Activated naive CD4-positive, alpha-beta T cell treated with anti-CD3 and anti-CD28 coated beads, Interleukin-2, amount 50 U/mL, for 72 hours (primary cell): ENCODE measurements around the gene FMO4. TPM values are rescaled to one million over a fixed set of nuclear protein-coding genes. Genes with fewer than 3 reads are reported as not detected.
"Not testable (repeated sequence)": the region's sequence is repeated elsewhere in the genome, so short reads cannot be mapped to it uniquely, and the experiment has no call there.

Experiments
- ATAC-seq, 2 donors: fragments of 150-1000 bp; cut with Tn5 transposase; 2 replicates each; pipeline ENCODE4 v1.10.0; 2021; ENCODE audit warnings: mild to moderate bottlenecking in 2 of 2, moderate library complexity in 2 of 2
- DNase-seq, 2 donors: peaks; one replicate each; pipeline ENCODE4 v3.0.0; 2021 to 2022; ENCODE audit warnings: low spot score in 2 of 2
- H3K27ac Mint-ChIP-seq, 2 donors: one replicate each; pipeline ENCODE4 v1.8.0; 2022; ENCODE audit warnings: mild to moderate bottlenecking in 2 of 2, mixed read lengths in 2 of 2
- H3K36me3 Mint-ChIP-seq, 2 donors: one replicate each; pipeline ENCODE4 v1.8.0; 2022; ENCODE audit warnings: mixed read lengths in 2 of 2
- H3K9me3 Mint-ChIP-seq, 2 donors: one replicate each; pipeline ENCODE4 v1.8.0; 2022; ENCODE audit warnings: mixed read lengths in 2 of 2
- total RNA-seq, 2 donors: library from RNA; stranded (reverse); gene quantifications; one replicate each; pipeline ENCODE4 v1.2.3, GENCODE V29; 2022

Gene FMO4
- total RNA-seq, 2 donors from 2014 or later: 2.4 to 2.9 TPM

DNA sequence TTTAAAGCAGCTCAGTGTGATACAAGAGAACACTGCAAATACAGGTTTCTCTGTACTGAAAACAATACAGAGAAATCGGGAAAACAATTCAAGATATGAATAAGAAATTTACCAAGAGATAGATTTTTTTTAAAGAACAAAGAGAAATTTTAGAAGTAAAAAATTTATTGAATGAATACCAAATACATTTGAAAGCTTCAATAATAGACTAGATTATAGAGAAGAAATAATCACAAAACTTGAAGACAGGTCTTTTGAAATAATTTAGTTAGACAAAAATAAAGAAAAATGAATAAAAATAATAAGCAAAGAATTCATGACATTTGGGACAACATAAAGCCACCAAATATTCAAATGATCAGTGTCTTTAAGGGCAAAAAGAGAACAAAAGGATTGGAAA, 13.6 kb upstream of the FMO4 start:
- ATAC-seq (no peak), DNase-seq (no peak)
- Mint-ChIP-seq H3K36me3 (peaks cover 8 to 13% of the 10 kb centered on the region in 2 donors), H3K27ac (no peak overlapping the region), H3K9me3 (peaks cover 12 to 15% of the 10 kb centered on the region in 2 donors)

DNA sequence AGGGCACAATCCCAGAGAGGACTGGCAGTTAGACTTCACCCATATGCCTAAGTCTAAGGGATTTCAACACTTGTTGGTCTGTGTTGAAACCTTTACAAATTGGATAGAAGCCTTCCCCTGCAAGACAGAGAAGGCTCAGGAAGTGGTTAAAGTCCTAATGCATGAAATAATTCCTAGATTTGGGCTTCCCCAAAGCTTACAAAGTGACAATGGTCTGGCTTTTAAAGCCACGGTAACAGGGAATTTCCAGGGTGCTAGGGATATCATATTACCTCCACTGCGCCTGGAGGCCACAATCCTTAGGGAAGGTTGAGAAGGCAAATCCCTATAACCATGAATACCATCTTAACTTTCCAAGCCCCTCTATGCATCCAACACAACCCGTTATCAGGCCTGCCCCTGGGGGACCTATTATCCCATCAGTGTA, 3.3 kb upstream of the FMO4 start:
- DNase-seq (no peak), ATAC-seq (no peak)
- H3K27ac Mint-ChIP-seq: no peak overlapping the region
- H3K36me3 Mint-ChIP-seq: no peaks in the 10 kb centered on the region
- no peaks in the 10 kb centered on the region for H3K9me3 Mint-ChIP-seq

GRCh38 chr1:171311771-171312558, 2.0 kb upstream of the FMO4 start:
- ATAC-seq: no peak
- Mint-ChIP-seq H3K27ac (no peak overlapping the region), H3K36me3 (no peaks in the 10 kb centered on the region), H3K9me3 (no peaks in the 10 kb centered on the region)
- no peak for DNase-seq

- Mint-ChIP-seq H3K9me3 (no peaks in the 10 kb centered on the region), H3K27ac (peak overlapping the region in 1 of 2 donors; percentile 89), H3K36me3 (no peaks in the 10 kb centered on the region)
- DNase-seq: no peak
- peak in 1 of 2 donors; percentile 11 for ATAC-seq
Measured at GRCh38 chr1:171313319-171313834, 606 bp upstream of the FMO4 start.

DNA sequence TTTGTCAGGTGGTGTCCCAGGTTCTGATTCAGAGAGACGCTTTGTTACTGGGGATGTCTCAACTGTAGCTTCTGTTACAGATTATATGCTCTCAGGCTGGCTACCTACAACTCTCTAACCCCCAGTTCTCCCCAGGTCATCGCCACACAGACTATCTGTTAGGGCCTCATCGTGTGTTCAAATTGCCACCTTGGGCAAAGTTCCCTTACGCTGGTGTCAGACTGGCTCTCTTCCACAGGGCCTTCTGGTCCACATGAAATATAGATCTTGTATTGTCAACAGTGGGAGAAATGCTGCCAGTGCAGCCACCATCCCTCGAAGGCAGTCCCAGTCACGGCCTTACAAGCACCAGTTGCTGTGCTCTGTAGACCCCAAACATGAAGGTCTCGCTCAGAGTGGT, 15.3 kb downstream of the FMO4 start:
- Mint-ChIP-seq H3K9me3 (no peaks in the 10 kb centered on the region), H3K27ac (no peak overlapping the region), H3K36me3 (peaks cover 0 to 9% of the 10 kb centered on the region in 2 donors)
- DNase-seq (no peak), ATAC-seq (no peak)

DNA sequence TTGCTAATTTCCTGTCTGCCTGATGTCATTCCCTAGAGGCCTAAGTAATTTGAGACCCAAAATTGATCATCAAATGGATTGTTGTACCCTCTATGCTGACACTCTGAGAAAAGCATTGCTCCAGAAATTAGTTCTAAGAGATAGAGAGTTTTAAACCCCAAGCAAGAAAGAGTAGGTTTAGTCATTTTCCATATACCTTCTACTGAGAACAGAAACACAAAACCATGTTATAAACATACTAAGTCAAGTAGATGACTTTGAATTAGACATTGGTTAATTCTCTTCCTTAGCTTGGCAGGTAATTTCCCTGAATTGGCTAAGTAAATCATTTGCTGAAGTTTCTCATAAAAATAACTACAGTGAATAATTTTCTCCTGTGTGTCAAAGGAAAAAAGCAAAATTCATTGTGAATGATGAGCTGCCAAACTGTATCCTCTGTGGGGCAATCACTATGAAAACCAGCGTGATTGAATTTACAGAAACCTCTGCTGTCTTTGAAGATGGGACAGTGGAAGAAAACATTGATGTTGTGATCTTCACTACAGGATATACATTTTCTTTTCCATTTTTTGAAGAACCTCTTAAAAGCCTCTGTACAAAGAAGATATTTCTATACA, 20.1 kb downstream of the FMO4 start:
- Mint-ChIP-seq H3K36me3 (peaks cover 0 to 19% of the 10 kb centered on the region in 2 donors), H3K9me3 (no peaks in the 10 kb centered on the region), H3K27ac (peak overlapping the region in 1 of 2 donors; percentile 69)
- DNase-seq (no peak), ATAC-seq (peak in 1 of 2 donors; percentile 89)

GRCh38 chr1:171335964-171336363, 22.0 kb downstream of the FMO4 start:
- ATAC-seq (no peak), DNase-seq (no peak)
- Mint-ChIP-seq H3K36me3 (peaks cover 0 to 16% of the 10 kb centered on the region in 2 donors), H3K27ac (no peak overlapping the region), H3K9me3 (no peaks in the 10 kb centered on the region)

- not testable (repeated sequence) for DNase-seq, ATAC-seq, H3K27ac Mint-ChIP-seq
- Mint-ChIP-seq H3K36me3 (peaks cover 5 to 25% of the 10 kb centered on the region in 2 donors), H3K9me3 (peaks cover 0 to 11% of the 10 kb centered on the region in 2 donors)
Measured at GRCh38 chr1:171339345-171339744, 25.4 kb downstream of the FMO4 start.

DNA sequence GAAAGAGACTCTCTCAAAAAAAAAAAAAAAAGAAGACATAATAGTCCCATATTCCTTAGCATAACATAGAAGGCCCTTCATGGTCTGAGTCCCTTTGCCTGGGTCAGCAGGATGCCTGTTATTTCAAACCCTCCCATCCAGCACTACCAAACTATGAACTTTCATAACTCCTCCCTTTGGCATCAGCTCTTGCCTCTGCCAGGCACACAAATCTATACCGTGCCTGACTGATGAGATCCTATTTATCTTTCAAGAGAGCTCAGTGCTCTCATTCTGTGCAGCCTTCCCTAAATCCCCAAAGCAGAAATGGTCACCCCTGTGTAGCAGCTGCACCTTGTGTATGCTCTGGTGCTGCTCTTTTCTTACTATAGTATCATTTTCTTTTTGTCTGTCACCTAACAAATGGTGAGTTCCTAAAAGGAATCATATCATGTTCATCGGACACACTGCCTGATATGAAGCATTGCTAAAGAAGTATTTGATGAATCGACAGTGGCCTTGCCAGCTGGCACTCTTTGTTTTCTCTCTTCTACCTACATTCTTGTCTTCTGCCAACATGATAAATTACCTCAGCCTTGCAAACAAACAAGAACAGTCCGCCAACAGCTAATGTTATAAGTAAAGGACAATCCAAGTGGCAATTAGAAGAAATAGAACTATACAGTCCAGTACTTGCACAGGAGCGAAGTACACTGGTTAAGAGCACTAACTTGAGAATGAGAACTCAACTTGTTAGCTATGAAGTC, 29.9 kb downstream of the FMO4 start:
- H3K36me3 Mint-ChIP-seq: peaks cover 5 to 26% of the 10 kb centered on the region in 2 donors
- DNase-seq (no peak), ATAC-seq (no peak)
- peaks cover 8 to 11% of the 10 kb centered on the region in 2 donors for H3K9me3 Mint-ChIP-seq
- peak overlapping the region in 1 of 2 donors; percentile 52 for H3K27ac Mint-ChIP-seq

DNA sequence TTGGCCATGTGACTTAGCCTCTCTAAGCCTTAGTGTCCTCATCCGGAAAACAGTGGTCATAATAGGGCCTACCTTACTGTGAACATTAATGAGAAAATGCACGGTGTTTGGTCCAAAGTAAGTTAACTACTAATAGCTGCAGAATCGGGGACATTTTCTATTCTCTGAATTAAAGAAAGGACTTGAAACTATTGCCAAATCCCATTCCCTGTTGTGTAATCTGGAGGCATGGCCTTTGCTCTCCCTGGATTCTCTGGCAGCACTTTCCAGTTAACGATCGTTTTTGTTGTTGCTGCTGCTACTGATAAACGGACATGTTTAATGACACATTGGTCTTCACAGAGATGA, 30.5 kb downstream of the FMO4 start:
- H3K27ac Mint-ChIP-seq: no peak overlapping the region
- no peak for DNase-seq
- no peak for ATAC-seq
- peaks cover 5 to 21% of the 10 kb centered on the region in 2 donors for H3K36me3 Mint-ChIP-seq
- H3K9me3 Mint-ChIP-seq: peaks cover 8 to 11% of the 10 kb centered on the region in 2 donors

- Mint-ChIP-seq H3K9me3 (peaks cover 12 to 16% of the 10 kb centered on the region in 2 donors), H3K36me3 (peaks cover 5 to 20% of the 10 kb centered on the region in 2 donors), H3K27ac (no peak overlapping the region)
- DNase-seq: no peak
- no peak for ATAC-seq
Measured at GRCh38 chr1:171345536-171345935, 31.6 kb downstream of the FMO4 start.

DNA sequence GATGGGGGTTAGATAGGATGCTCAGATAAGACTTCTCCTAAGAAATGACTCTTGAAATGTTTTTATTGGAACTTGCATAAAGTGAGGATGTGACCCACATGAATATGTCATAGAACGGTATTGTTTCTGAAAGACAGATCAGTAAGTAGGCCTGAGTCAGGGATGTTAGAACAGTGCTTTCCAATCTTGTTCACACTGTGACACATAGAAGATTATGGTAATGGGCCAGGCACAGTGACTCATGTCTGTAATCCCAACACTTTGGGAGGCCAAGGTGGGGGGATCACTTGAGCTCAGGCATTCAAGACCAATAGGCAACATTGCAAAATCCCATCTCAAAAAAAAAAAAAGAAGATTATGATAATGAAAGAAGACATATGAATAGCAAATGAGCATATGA, 32.9 kb downstream of the FMO4 start:
- ATAC-seq (peak in 1 of 2 donors; percentile 39), DNase-seq (no peak)
- Mint-ChIP-seq H3K9me3 (peaks cover 12% of the 10 kb centered on the region in 2 donors), H3K27ac (no peak overlapping the region), H3K36me3 (peaks cover 5 to 11% of the 10 kb centered on the region in 2 donors)

GRCh38 chr1:171350594-171350993, 36.6 kb downstream of the FMO4 start:
- peaks cover 5 to 7% of the 10 kb centered on the region in 2 donors for H3K9me3 Mint-ChIP-seq
- DNase-seq (no peak), ATAC-seq (no peak)
- H3K36me3 Mint-ChIP-seq: peaks cover 0 to 6% of the 10 kb centered on the region in 2 donors
- H3K27ac Mint-ChIP-seq: no peak overlapping the region

- Mint-ChIP-seq H3K27ac (no peak overlapping the region), H3K9me3 (peaks cover 4 to 5% of the 10 kb centered on the region in 2 donors), H3K36me3 (no peaks in the 10 kb centered on the region)
- no peak for DNase-seq
- no peak for ATAC-seq
Measured at GRCh38 chr1:171351961-171352360, 38.0 kb downstream of the FMO4 start.

GRCh38 chr1:171352554-171352953, 38.6 kb downstream of the FMO4 start:
- H3K27ac Mint-ChIP-seq: no peak overlapping the region
- DNase-seq: no peak
- no peak for ATAC-seq
- peaks cover 3 to 5% of the 10 kb centered on the region in 2 donors for H3K9me3 Mint-ChIP-seq
- H3K36me3 Mint-ChIP-seq: no peaks in the 10 kb centered on the region

DNA sequence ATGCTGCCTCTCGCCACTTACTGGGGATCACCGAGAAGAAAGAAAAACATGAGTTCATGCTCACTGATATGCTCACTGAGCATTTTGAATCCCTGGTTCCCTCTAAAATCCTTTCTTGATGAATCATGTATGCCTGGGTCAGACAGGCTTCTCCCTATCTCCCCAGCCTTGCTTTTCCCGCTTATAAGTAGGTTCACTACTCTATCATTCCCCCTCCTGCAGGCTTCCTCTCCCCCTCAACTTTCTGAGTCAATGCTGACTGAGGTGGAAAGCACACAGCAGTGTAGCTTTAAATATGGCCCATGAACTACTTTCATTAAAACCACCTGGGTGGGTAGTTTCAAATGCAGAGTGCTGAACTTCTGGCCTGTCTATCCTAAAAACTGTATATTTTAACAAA, 41.7 kb downstream of the FMO4 start:
- DNase-seq: no peak
- Mint-ChIP-seq H3K9me3 (peaks cover 2% of the 10 kb centered on the region in 2 donors), H3K36me3 (peaks cover 0 to 3% of the 10 kb centered on the region in 2 donors), H3K27ac (no peak overlapping the region)
- ATAC-seq: no peak

GRCh38 chr1:171357179-171357578, 43.2 kb downstream of the FMO4 start:
- DNase-seq (no peak), ATAC-seq (no peak)

More at GRCh38 chr1:171357179-171357578, 43.2 kb downstream of the FMO4 start:
- Mint-ChIP-seq H3K9me3 (peaks cover 7 to 13% of the 10 kb centered on the region in 2 donors), H3K27ac (no peak overlapping the region), H3K36me3 (peaks cover 3 to 9% of the 10 kb centered on the region in 2 donors)
